Measurements from ENCODE around the gene VOPP1. TPM values are rescaled to one million over a fixed set of nuclear protein-coding genes. Genes with fewer than 3 reads are reported as not detected.

VOPP1 gene
- total RNA-seq, 2 experiments from 2014 or later = 49.6 to 53.1 TPM

DNA sequence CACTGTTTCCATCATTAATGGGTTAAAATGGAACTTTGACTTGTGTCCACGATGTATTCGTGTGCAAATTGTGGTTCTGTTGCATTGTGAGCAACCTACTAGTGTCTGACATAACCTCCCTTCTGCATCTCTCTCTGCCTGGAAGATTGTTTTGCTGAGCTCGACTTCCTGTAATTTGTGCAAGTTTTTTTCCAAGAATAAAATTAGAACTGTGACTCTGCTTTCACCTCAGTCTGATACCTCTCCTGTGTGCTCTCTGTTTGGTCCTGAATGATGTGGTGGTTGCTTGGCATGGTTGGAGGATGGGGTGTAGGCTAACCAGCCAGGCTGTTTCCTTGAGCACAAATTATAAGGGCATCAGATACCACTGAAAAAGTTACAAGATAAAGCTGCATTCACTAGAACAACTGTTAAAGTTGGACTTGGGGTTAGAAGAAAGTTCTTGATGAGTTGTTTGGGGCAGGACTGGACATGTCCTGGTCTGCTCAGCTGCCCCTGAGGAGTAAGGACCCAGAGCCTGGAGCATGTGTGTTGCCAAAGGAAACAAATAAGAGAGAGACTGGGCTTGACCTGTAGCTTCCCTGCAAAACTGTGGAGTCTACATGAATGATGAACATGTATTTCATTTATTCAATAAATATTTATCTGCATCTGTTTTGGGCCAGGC is 1.9 kb upstream of the VOPP1 start:
- intact Hi-C loops (cut with DNase I, micrococcal nuclease) = loop anchor here (5.0 to 10.0 kb wide), 6 partner anchors 37 to 817 kb away; partner anchors contain the start of genes LANCL2 (in 2 of the 2), NIPSNAP2 (in 1 of the 2) and SEC61G (in 1 of the 2)
- H3K27me3 ChIP-seq (ENCODE audit: control insufficient read depth in 1 of 2, insufficient read depth in 2 of 2, low read length in 2 of 2) = no peaks in the 10 kb centered on the region
- Mint-ChIP-seq H3K4me1 (ENCODE audit: low read depth) (peaks cover 47% of the 10 kb centered on the region), H3K36me3 (ENCODE audit: low read depth) (peaks cover 19% of the 10 kb centered on the region), H3K27ac (peak overlapping the region; percentile 87), H3K9me3 (no peaks in the 10 kb centered on the region), H3K4me3 (peak overlapping the region; percentile 92), H3K27me3 (no peaks in the 10 kb centered on the region)
- H3K36me3 ChIP-seq (ENCODE audit: insufficient read depth, low read length) = no peaks in the 10 kb centered on the region
- peak overlapping the region; percentile 33 to 71 for H3K27ac ChIP-seq (ENCODE audit: low read depth in 1 of 2, low read length in 2 of 2)
- ATAC-seq (ENCODE audit: poor library complexity) = peak; percentile 66
- peaks cover 45% of the 10 kb centered on the region for H3K4me1 ChIP-seq (ENCODE audit: insufficient read depth, low read length)
- ChIA-PET CTCF (interaction anchor here (0.7 to 1.8 kb wide), 6 partner anchors 19 to 105 kb away, joined by 3 to 5 read pairs (median 4); no protein-coding TSS in a partner anchor), POLR2A (interaction anchor here (0.6 to 3.5 kb wide), 16 partner anchors 8 to 208 kb away, joined by 3 to 39 read pairs (median 5); partner anchors contain the start of gene LANCL2)
- H3K4me3 ChIP-seq (ENCODE audit: low read length) = peak overlapping the region; percentile 19
- no peaks in the 10 kb centered on the region for H3K9me3 ChIP-seq (ENCODE audit: control insufficient read depth in 1 of 2, insufficient read depth in 1 of 2, low read length in 2 of 2)
- no peak for TF ChIP-seq CTCF (IDR thresholded peaks at IDR 0.05)
- peak in 6 of 14 experiments; percentile 44 to 74 (median 61) for DNase-seq

- H3K27me3 Mint-ChIP-seq = no peaks in the 10 kb centered on the region
- H3K4me3 Mint-ChIP-seq = peak overlapping the region; percentile 92
- no peak for TF ChIP-seq CTCF (IDR thresholded peaks at IDR 0.05)
- peak overlapping the region; percentile 87 for H3K27ac Mint-ChIP-seq
- Histone ChIP-seq H3K9me3 (ENCODE audit: control insufficient read depth in 1 of 2, insufficient read depth in 1 of 2, low read length in 2 of 2) (no peaks in the 10 kb centered on the region), H3K4me1 (ENCODE audit: insufficient read depth, low read length) (peaks cover 53% of the 10 kb centered on the region), H3K27me3 (ENCODE audit: control insufficient read depth in 1 of 2, insufficient read depth in 2 of 2, low read length in 2 of 2) (no peaks in the 10 kb centered on the region), H3K4me3 (ENCODE audit: low read length) (peak overlapping the region; percentile 85), H3K36me3 (ENCODE audit: insufficient read depth, low read length) (peaks cover 2% of the 10 kb centered on the region), H3K27ac (ENCODE audit: low read depth in 1 of 2, low read length in 2 of 2) (peak overlapping the region; percentile 71 to 75)
- H3K4me1 Mint-ChIP-seq (ENCODE audit: low read depth) = peaks cover 56% of the 10 kb centered on the region
- ATAC-seq (ENCODE audit: poor library complexity) (no peak), DNase-seq (peak in 1 of 14 experiments; percentile 25)
- H3K9me3 Mint-ChIP-seq = no peaks in the 10 kb centered on the region
- ChIA-PET CTCF (interaction anchor here (0.7 to 1.8 kb wide), 6 partner anchors 20 to 104 kb away, joined by 3 to 5 read pairs (median 4); no protein-coding TSS in a partner anchor), POLR2A (interaction anchor here (0.6 to 3.5 kb wide), 19 partner anchors 10 to 207 kb away, joined by 3 to 39 read pairs (median 5); partner anchors contain the start of gene LANCL2)
- intact Hi-C loops (cut with DNase I, micrococcal nuclease) = loop anchor here (5.0 to 10.0 kb wide), 6 partner anchors 36 to 816 kb away; partner anchors contain the start of genes LANCL2 (in 2 of the 2), NIPSNAP2 (in 1 of the 2) and SEC61G (in 1 of the 2)
- H3K36me3 Mint-ChIP-seq (ENCODE audit: low read depth) = peaks cover 19% of the 10 kb centered on the region
Observed at GRCh38 chr7:55573234-55573900, 1.1 kb upstream of the VOPP1 start.

Data from CD4-positive, alpha-beta T cell (primary cell).